Stomach (tissue), 4 donors: ENCODE results near the gene LTB4R2.

Experiments
- POLR2A ChIP-seq, 4 donors: fragments of 450-650 bp; IDR thresholded peaks; one replicate each; pipeline ENCODE4 v1.6.1; 2016; ENCODE audit warnings: antibody characterized with exemption in 4 of 4, control low read depth in 2 of 4, mild to moderate bottlenecking in 1 of 4, moderate library complexity in 1 of 4
- POLR2AphosphoS5 ChIP-seq, 3 donors: sonication (generic); formaldehyde crosslinking; IDR thresholded peaks; one replicate each; pipeline ENCODE4 v1.6.1; 2016; ENCODE audit warnings: antibody characterized with exemption in 3 of 3
- TF ChIP-seq, protein P1 (sequence below), 7 experiments: fragments of 450-650 bp in 4 of 7; fragments of 200-600 bp in 3 of 7; sonication (generic) in 3 of 7; IDR thresholded peaks; one replicate each; pipeline ENCODE4 v1.5.1; 2016 to 2019; ENCODE audit warnings: antibody characterized with exemption in 7 of 7, control low read depth in 2 of 7, mild to moderate bottlenecking in 1 of 7

DNA sequence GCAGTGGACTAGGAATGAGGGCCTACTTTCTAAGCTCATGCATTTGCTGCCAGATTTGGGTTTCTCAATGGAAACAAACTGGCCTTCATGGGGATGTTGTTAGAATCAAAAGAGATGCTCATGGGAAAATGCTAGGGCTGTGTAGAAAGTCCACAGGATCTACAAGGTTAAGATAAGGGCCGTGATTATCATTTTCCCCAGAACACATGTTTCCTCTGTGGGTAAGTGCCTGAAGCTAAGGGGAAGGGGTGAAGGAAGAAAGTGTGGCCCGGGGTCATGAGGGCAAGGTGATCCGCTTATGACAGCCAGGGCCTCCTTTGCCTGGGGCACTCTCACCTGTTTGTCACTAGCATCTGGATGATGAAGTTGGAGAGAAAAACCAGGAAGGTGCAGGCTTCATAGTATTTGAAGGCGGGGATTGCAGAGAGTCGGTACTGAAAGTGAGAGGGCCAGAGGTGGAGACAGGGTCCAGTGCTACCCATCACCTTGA is 15.1 kb downstream of the LTB4R2 start:
- TF ChIP-seq, protein P1, sequence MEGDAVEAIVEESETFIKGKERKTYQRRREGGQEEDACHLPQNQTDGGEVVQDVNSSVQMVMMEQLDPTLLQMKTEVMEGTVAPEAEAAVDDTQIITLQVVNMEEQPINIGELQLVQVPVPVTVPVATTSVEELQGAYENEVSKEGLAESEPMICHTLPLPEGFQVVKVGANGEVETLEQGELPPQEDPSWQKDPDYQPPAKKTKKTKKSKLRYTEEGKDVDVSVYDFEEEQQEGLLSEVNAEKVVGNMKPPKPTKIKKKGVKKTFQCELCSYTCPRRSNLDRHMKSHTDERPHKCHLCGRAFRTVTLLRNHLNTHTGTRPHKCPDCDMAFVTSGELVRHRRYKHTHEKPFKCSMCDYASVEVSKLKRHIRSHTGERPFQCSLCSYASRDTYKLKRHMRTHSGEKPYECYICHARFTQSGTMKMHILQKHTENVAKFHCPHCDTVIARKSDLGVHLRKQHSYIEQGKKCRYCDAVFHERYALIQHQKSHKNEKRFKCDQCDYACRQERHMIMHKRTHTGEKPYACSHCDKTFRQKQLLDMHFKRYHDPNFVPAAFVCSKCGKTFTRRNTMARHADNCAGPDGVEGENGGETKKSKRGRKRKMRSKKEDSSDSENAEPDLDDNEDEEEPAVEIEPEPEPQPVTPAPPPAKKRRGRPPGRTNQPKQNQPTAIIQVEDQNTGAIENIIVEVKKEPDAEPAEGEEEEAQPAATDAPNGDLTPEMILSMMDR (IDR thresholded peaks at IDR 0.05), result no peak
- TF ChIP-seq POLR2A (IDR thresholded peaks at IDR 0.05), result no peak
- no peak for TF ChIP-seq POLR2AphosphoS5 (IDR thresholded peaks at IDR 0.05)
